ENCODE results near the gene MCOLN1.

DNA sequence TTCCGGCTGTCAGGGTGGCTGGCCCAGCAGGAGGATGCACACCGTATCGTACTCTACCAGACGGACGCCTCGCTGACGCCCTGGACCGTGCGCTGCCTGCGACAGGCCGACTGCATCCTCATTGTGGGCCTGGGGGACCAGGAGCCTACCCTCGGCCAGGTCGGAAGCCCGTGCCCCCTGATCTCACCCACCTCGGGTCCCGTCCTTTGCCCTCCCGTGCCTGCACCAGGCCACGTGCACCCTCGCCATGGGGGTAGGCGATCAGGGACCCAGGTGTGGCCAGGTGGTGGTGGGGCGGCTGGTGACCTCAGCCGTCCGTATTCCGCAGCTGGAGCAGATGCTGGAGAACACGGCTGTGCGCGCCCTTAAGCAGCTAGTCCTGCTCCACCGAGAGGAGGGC lies 32.1 kb downstream of the MCOLN1 start:
- TF ChIP-seq, protein P1, sequence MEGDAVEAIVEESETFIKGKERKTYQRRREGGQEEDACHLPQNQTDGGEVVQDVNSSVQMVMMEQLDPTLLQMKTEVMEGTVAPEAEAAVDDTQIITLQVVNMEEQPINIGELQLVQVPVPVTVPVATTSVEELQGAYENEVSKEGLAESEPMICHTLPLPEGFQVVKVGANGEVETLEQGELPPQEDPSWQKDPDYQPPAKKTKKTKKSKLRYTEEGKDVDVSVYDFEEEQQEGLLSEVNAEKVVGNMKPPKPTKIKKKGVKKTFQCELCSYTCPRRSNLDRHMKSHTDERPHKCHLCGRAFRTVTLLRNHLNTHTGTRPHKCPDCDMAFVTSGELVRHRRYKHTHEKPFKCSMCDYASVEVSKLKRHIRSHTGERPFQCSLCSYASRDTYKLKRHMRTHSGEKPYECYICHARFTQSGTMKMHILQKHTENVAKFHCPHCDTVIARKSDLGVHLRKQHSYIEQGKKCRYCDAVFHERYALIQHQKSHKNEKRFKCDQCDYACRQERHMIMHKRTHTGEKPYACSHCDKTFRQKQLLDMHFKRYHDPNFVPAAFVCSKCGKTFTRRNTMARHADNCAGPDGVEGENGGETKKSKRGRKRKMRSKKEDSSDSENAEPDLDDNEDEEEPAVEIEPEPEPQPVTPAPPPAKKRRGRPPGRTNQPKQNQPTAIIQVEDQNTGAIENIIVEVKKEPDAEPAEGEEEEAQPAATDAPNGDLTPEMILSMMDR (conservative IDR thresholded peaks at IDR 0.05 in 1 of 2, IDR thresholded peaks at IDR 0.05 in 1 of 2; ENCODE audit: extremely low read depth in 1 of 2, insufficient read depth in 1 of 2, low read depth in 1 of 2, low read length in 2 of 2) = no peak
- TF ChIP-seq EZH2 (IDR thresholded peaks at IDR 0.05; ENCODE audit: borderline replicate concordance, low read length) = no peak

All from mammary epithelial cell (primary cell).